Neural progenitor cell (in vitro differentiated cells): ENCODE measurements around the gene RARRES1.

ENCODE experiments used
- EZH2 ChIP-seq: fragments of 200-600 bp; sonication (generic); IDR thresholded peaks from 2 replicates; pipeline ENCODE4 v1.6.1; 2017; ENCODE audit warnings: antibody characterized with exemption, mild to moderate bottlenecking, moderate library complexity
- EZH2phosphoT487 ChIP-seq: fragments of 200-600 bp; sonication (generic); IDR thresholded peaks from 2 replicates; pipeline ENCODE4 v1.6.1; 2017; ENCODE audit warnings: antibody characterized with exemption
- TF ChIP-seq, protein P1 (sequence below): fragments of 200-600 bp; sonication (generic); IDR thresholded peaks from 2 replicates; pipeline ENCODE4 v1.5.1; 2017; ENCODE audit warnings: antibody characterized with exemption, mild to moderate bottlenecking

- TF ChIP-seq, protein P1, sequence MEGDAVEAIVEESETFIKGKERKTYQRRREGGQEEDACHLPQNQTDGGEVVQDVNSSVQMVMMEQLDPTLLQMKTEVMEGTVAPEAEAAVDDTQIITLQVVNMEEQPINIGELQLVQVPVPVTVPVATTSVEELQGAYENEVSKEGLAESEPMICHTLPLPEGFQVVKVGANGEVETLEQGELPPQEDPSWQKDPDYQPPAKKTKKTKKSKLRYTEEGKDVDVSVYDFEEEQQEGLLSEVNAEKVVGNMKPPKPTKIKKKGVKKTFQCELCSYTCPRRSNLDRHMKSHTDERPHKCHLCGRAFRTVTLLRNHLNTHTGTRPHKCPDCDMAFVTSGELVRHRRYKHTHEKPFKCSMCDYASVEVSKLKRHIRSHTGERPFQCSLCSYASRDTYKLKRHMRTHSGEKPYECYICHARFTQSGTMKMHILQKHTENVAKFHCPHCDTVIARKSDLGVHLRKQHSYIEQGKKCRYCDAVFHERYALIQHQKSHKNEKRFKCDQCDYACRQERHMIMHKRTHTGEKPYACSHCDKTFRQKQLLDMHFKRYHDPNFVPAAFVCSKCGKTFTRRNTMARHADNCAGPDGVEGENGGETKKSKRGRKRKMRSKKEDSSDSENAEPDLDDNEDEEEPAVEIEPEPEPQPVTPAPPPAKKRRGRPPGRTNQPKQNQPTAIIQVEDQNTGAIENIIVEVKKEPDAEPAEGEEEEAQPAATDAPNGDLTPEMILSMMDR = no peak
- TF ChIP-seq EZH2 = no peak
- no peak for TF ChIP-seq EZH2phosphoT487
These were observed 10.1 kb downstream of the RARRES1 start for GRCh38 chr3:158722108-158722507.
